HL-60 (cell line): ENCODE measurements around the gene FILIP1L.

ENCODE experiments used
- CTCF ChIP-seq: IDR thresholded peaks from one replicate; pipeline ENCODE4 v1.5.1; 2011; ENCODE audit warnings: low read length, control low read depth, inconsistent platforms; ENCODE audit not compliant: insufficient read depth
- POLR2AphosphoS5 ChIP-seq: IDR thresholded peaks from 2 replicates; pipeline ENCODE4 v1.6.1; 2012; ENCODE audit warnings: low read depth
- SPI1 ChIP-seq: IDR thresholded peaks from 2 replicates; pipeline ENCODE4 v1.6.1; 2012; ENCODE audit warnings: low read depth, mild to moderate bottlenecking, borderline replicate concordance
- TF ChIP-seq, protein P1 (sequence below): IDR thresholded peaks from 2 replicates; pipeline ENCODE4 v1.6.1; 2012; ENCODE audit warnings: low read depth; ENCODE audit not compliant: insufficient replicate concordance

DNA sequence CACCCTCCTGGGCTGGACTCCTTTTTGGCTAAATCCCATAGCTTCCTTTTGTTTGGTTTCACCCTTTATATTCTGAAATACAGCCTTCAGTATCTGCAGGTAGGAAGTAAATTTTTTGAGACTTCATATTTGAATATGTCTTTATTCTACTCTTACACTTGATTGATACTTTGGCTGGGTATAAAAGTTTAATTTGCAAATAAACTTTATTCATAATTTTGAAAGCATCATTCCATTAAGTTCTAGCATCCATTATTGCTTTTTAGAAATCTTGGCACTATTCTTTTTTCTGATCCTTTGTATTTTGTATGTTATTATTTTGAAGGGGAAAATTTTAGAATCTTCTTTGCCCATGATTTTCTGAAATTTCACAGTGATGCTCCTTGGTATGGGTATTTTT lies 41.3 kb upstream of the FILIP1L start:
- TF ChIP-seq CTCF (no peak), POLR2AphosphoS5 (no peak), SPI1 (no peak)
- TF ChIP-seq, protein P1, sequence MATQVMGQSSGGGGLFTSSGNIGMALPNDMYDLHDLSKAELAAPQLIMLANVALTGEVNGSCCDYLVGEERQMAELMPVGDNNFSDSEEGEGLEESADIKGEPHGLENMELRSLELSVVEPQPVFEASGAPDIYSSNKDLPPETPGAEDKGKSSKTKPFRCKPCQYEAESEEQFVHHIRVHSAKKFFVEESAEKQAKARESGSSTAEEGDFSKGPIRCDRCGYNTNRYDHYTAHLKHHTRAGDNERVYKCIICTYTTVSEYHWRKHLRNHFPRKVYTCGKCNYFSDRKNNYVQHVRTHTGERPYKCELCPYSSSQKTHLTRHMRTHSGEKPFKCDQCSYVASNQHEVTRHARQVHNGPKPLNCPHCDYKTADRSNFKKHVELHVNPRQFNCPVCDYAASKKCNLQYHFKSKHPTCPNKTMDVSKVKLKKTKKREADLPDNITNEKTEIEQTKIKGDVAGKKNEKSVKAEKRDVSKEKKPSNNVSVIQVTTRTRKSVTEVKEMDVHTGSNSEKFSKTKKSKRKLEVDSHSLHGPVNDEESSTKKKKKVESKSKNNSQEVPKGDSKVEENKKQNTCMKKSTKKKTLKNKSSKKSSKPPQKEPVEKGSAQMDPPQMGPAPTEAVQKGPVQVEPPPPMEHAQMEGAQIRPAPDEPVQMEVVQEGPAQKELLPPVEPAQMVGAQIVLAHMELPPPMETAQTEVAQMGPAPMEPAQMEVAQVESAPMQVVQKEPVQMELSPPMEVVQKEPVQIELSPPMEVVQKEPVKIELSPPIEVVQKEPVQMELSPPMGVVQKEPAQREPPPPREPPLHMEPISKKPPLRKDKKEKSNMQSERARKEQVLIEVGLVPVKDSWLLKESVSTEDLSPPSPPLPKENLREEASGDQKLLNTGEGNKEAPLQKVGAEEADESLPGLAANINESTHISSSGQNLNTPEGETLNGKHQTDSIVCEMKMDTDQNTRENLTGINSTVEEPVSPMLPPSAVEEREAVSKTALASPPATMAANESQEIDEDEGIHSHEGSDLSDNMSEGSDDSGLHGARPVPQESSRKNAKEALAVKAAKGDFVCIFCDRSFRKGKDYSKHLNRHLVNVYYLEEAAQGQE: no peak
